NCI-H82 (cell line): ENCODE results near the gene STX16.

Experiments used
- DNase-seq: peaks from one replicate; lab custom pipeline; 2025; lab: John Stamatoyannopoulos, UW

The STX16 gene

DNA sequence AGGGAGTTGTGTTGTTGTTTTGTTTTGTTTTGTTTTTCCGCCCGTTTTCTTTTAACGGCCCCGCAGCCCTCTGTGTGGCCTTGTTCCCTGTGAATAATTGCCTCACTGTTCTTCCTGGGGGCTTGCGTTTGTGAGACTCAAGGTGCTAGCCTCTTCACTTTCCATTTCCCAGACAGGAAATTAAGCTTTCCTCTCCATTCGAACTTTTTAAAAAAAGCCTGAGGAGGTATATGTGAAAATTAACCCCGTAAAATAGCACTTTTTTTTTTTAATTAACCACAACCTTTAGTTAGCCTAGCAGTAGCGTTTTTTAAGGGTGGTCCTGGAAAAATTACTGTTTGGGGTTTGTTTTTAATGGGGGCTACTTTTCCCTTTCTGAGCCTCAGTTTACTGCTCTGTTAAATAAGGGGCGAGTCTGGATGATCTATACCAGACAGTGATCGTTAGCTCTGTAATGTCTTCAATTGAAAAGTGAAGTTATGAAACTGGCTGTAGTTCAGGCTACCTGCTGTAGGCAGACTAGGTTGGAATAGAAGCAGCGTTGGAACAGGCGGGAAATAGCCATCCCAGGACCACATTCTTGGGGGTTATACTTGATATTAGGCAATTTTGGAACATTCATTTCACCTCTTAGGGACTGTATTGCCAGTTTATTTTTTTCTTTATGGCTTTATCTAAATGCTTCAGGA is 1.7 kb downstream of the STX16 start:
- peak; percentile 41 for DNase-seq

DNA sequence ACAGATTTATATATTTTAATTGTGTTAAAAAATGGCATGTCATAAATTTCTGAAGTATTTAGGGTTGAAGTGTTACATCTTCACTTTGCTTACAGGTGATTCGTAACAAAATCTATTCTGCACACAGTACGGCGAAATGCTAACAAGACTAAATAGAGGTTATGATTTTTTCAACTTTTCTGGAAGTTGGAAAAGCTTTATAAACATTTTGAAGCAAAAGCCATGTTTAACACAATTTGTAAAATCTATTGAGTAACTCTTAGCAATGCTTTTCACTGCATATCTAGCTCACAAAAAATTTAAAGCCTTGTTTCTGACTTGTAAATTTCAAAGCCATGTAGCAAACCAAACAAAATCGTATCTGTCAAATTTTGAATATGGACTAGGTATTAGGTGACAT is 3.3 kb downstream of the STX16 start:
- no peak for DNase-seq

DNA sequence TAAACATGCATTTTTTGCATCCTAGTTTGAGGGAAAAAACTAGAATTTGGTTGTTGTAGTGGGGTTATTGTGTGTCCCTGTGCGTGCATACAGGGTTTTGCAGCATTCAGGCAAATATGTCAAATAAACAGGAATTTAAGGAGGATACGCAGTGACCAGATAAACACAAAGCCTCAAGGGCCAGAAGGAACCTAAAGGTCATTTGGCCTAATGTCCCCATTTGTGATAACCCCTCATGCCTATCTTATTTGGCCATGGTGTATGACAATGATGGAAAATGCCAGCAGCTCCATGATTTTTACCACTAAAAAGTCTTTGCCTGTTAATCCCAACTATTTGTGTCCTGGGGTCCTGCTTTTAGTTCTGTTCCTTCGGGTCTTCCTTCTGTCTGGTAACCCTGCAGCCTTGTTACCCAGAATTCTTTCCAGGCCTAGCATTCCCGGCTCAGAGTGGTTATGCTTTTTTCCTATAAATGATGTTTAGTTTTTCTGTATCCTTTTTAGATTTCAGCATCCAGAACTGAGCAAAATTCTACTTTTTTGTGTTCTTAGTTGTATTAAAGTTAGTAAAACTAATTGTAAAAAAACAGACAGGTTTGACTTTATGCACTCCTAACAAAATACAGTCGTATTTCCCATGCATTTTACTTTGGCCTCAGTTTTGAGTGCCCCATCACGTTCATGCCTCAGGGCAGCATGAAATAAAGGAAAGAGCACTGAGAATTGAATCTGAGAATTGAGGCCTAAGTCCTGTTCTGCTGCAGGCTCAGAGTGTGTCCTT is 4.4 kb downstream of the STX16 start:
- no peak for DNase-seq

DNA sequence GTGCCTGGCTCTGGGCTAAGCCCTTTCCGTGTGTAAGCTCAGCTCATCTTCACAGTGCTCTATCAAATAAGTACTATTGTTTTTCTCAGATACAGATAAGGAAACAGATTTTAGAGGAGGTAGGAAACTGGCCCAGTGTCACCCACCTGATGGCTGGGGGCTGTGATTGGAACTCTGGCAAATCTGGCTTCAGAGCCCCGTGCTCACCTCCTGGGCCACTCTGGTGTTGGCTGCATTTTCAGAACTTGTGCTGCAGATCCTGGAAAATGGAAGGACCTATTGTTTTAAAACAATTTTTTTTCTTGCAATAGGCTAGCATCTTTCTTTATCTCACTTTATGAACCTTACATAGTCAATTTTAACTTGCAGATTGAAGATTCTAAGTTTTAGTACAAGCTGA is 5.7 kb downstream of the STX16 start:
- DNase-seq, result peak; percentile 13

DNA sequence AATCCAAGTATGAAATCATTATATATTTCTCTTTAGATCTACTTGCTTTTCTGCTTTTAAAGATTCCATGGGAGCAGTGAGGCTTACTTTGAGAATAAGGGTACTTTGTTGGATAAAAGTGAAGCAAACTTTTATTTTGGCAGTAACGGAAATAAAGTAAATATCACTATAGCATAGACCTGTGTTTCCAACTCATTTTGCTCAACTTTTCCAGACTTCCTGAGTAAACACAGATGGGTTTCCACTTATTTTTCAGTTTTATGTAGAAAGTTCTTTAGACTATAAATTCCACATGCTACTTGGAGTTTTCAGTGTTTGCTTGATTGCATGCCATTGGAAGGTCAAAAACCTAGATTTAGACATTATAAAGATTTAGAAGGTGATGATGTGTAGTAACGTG is 6.2 kb downstream of the STX16 start:
- no peak for DNase-seq

DNA sequence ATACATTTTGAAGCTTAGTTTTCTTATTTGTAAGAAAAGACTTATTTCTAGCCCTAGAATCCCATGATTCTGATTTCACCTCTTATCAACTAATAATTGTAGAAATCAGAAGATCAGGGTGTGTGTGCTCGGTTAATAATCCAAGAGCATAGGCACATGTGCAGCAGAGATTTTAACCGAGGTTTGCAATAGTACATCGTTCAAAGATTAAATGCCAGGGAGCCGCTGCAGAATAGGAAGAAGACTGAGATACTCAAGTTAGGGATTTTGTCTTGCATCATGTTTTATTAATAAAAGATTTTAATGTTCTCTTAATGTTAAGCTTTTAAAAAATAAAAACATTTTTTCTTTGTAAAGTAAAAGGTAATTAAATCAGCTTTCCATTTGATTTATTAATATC is 6.9 kb downstream of the STX16 start:
- no peak for DNase-seq

DNA sequence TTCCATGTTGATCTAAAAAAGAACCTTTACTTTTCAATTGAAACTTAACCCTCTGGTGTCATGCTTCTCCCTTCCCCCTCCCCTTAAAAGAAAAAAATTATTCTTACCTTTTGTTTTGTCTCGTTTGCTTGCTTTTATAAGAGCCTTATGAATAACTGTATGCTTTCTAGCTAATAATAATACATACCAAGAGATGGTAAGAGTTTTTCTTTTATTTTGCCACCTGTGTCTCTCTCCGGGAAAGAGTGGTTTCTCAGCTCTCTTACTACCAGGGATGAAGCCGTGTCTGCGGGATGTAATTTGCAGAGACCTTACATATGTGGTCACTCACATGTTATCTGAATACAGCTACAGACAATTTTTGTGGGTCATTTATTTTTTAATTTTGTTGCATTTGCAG is 7.7 kb downstream of the STX16 start:
- no peak for DNase-seq

DNA sequence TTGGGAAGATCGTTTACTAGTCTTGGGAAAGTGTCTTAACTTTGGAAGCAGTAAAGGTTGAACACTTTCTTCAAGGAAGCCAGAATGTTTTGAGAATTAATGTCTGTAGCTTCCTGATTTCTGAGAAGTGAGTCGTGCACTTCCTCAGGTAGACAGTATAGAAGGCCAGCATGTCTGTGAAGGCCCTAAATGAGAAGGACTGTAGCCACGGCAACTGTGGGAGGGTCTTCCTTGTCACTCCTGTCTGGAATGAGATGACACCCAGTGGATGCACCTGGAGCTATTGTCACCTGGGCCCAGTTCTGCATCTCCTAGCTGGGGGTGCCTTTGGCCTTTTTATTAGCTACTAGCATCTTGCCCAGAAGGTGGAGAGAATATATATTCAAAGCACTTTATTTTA is 8.8 kb downstream of the STX16 start:
- DNase-seq, result no peak

DNA sequence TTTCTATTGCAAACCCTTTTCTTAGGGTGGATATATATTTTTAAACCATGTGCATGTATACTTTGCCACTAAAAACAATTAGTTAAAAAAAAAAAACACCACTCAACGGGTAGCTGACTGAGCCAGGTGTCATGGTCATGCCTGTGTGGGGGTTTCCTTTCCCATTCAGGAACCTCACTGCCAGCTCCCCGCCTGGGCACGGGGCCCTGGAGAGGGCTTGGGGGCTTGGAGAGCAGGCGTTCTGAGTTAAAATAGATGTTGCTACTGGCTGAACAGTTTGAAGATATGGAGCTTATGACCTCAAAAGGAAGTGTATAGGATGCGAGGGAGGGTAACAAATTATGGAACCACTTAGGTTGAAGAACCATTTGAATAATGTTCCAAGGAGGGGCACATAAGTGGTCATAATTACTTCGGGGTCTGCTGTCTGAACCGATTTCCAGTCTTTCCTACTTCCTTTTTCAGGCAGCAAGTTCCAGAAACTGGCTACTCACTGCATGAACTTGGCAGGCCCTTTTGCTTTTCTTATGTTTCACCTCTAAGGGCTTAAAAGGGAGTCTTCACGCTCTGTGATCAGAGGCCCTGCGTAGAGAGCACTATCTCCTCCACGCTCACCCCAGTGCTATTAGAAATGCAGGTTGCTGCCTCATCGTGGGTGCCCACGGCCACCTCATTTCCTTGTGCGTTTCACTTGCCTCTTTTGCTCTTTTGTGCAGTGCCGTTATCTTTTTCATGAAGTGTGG is 9.9 kb downstream of the STX16 start:
- DNase-seq, result no peak

DNA sequence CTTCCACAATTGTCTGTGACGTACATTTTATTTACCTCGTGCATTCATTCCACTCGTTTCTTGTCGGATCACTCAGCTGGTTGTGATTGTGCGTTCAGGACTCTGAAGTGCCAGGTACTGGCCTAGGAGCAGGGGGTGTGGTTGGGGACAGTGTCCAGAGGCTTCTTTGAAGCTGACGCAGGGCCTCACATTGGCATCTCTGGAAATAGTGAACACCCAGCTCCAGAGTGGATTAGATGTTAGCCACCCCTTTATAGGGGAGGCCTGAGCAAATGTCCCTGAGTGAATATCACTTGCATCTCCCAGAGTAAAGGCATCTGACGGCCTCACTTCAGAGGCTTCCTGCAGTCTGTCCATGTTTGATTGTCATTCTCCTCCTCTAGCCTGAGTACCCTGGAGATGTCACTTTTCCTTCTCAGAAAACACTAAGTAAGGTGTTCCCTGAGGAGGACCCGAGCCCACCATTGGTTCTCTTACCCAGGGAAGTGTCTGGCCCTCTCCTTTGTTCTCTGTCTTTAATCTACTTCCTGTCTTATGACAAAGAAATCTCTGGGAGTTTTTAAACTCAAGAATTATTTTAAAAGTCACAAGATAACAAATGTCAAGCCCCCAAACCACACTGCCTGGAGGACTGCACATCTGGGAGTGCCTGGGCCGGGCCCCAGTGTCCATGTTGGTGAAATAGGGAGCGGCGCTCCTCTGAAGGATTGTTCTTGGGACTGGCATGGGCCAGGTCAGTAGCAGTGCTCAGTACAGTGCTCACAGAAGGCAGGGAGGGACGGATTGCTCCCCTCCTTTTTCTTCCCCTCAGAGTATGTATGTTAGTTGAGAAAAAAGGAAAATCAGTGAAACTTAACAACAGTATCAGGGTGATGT is 10.8 kb downstream of the STX16 start:
- no peak for DNase-seq

DNA sequence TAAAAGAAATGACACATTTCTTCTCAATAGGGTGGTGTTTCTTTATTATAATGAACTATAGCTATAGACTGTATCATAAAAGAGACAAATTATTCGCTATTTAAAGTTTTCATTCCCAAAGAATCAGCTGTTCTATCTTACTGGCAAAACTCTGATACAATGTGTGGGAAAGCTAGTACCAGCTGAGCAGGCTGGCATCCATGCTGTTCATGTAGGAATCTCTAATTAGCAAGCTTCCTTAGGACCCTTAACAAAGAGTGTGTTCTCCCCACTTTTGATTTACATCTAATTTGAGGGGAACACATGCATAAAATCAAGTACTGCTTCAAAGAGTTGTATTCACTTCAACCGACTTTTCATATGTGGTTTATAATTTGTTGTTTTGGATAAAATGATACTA is 13.2 kb downstream of the STX16 start:
- DNase-seq, result no peak

DNA sequence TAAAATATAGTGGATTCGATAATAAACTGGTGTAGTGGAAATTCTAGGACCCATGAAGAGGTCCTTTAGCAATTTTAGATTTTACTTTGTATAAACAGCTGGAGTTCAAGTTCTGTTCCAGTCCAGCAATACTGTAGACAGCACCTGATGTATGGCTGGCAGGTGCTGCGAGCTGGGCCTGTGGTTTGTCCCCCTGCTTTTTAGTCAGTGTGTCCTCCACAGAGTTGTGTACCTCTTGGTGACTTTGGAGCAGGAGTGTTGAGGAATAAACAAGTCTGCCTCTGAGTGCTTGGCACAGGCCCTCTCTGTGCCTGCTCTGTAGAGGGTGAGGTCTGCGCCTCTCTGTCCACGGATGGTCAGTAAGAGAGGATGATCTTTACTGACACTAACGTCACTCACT is 13.8 kb downstream of the STX16 start:
- DNase-seq, result no peak

DNA sequence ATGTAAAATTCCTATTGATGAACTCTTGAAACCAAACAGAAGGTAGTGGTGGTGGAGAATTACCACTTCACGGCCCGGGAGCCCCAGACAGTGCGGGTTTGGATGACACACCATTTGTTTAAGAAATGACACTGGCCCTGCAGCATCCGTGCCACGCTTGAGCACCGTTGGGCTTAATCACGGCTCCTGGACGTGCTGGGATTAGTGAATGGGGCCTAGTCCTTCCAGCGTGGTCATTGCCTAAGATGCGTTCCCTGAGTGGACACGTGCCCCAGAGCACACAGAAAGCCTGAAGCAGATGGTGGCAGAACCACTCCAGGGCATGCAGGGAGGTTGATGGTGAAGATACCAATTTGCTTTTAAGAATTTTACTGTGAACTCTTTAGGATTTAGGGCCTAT is 14.5 kb downstream of the STX16 start:
- peak; percentile 90 for DNase-seq

DNA sequence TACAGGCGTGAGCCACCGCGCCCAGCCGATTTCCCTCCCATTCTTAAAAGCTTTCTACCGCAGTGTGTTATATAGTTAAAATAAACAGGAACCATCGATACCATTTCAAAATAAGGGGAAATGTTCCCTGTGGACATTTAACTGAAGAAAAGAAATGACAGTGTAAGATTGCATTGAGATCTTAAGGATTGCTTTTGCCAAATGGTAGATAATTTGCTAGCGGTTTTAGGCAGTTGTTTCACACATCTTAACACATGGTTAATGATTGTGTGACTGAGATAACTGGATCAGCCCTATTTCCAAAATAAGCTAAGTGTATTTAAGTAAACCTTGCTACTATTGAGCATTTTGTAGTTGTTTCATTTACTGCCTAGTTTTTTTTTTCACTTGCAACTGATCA is 15.6 kb downstream of the STX16 start:
- peak; percentile 48 for DNase-seq

DNA sequence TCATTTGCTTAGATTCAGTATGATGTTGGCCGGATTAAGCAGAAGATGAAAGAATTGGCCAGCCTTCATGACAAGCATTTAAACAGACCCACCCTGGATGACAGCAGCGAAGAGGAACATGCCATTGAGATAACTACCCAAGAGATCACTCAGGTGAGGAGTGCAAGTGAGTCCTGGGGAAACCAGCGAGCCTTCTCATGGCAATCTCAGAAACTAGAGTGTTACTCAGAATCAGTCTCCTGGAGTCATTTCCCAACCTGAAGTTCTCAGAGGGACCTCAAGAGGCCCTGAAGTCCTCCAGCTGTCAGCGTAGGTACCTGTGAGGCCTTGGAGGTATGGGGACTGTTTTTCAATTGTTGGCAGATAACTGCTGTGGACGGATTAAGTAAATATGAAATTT is 16.9 kb downstream of the STX16 start:
- peak; percentile 11 for DNase-seq

DNA sequence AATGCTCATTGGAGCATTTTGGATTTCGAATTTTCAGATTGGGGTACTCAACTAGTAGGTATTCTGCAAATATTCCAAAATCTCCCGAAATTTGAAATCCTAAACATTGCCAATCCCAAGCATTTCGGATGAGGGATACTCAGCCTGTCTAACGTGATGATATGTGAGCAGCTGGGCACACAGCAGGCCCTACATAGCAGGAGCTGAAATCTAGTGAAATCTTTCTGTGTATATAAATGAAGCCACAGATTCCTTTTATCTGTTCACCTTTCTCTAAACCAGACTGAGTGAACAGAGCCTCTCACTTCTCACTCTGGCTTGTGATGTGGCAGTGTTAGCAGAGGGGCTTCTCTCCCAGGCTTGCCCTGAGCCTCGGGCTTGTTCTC is 17.8 kb downstream of the STX16 start:
- DNase-seq, result no peak

DNA sequence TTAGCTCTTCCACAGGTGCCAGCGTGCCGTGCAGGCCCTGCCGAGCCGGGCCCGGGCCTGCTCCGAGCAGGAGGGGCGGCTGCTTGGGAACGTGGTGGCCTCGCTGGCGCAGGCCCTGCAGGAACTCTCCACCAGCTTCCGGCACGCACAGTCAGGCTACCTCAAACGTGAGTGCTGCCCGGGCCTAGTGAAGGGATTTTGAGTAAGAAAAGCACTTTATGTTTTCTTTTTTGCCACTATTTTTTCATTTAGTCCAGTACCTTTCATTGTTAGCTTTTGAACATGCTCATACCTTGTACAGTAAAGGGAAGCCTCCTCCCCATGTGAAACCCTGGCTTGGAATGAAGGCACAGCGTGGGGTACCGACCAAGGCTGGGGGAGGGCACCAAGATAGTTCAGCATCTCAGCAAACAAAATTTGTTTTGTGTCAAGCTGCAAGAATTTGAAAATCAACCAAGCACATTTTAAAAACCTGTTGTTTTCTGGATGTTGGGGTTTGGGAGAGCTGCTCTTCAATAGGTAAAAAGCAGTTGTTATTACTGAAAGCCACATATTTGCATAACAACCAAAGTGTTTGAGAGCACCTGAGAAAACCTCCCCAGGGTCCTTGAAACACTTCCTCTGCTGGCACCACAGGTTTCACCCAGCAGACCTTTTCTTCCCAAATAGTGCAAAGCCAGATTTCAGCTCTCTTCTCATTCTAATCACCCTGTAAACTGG is 18.4 kb downstream of the STX16 start:
- DNase-seq, result no peak

DNA sequence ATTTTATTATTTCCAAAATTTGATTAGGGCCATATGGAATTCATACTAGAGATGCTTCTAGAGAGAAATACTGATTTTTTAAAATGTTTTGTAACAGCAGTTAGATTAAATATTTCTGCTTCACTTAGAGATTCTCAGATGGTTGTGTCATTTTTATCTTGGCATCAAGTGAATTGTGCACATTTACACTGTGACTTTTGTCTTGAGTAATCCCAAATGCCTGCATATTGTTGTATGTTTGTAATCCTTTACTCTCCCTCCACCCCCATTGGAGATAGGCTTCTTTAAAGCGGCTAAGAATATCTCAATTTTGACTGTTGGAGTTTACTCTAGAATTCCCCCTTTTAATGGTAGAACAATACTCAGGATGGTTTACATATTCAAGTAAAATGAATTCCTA is 19.0 kb downstream of the STX16 start:
- DNase-seq, result no peak

DNA sequence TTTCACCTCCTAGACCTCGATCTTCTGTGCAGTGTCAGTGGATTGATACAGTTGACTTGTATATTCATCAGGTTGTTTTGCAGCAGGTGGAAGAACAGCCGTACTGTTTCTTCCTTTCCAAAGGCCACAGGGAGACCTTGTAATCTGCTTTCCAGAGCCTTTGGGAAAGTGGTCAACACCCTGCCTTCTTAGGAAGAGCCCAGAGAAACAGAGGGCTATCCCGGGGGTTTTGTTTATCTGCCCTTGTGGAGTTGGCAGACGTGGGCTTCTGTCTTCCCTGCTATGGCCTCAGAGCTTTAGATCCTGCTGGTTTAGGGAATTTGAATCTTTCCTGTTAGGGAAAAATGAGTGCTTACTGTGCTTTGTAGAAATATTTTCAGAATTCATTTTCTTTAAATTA is 19.6 kb downstream of the STX16 start:
- no peak for DNase-seq

DNA sequence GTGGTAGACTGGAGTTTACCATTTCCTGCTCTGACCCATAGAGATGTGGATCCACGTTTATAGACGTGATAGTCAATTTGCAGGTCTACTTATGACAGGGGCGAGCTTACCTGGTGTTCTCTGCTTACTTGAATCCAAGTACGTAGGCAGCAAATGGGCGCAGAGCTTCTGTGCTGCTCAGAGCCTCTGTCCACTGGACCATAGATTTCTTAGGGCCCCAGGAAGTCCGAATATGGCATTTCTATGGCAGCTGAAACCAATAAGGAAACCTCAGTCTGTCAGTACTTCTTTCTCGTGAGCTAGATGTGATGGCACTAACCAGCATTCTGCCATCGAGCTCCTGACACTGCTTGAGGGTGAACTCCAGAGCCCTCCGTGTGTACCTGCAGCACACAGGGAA is 22.0 kb downstream of the STX16 start:
- DNase-seq, result peak; percentile 71

DNA sequence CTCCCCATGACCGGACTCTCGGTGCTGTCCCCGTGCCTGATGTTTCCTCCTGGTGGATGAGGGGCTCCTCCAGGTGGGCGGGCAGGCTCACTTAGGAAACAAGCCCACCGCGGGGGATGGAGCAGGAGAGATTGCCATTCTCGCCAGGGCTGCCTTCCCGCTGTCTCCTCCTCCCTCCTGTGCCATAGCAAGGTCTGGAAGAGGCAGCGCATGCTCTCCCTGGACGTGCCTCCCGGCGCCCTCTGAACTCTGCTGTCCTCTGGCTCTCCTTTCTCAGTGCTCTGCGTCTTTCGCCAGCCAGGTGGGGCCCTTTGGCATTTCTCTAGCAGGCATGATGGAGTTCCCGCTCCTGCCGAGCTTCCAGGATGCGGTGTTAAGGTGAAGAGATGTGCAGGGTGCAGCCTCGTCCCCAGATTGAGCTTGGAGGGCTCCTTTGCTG is 24.1 kb downstream of the STX16 start:
- DNase-seq, result no peak
